B cell (primary cell): ENCODE measurements around the gene KCNMB2.

Experiments used
- CTCF ChIP-seq: fragments of 200-600 bp; IDR thresholded peaks from one replicate; pipeline ENCODE4 v1.8.0; 2022; ENCODE audit warnings: antibody characterized with exemption, mild to moderate bottlenecking
- EZH2 ChIP-seq: IDR thresholded peaks from 2 replicates; pipeline ENCODE4 v1.6.1; 2012; ENCODE audit warnings: borderline replicate concordance, low read depth, mild to moderate bottlenecking, moderate library complexity, low read length; ENCODE audit not compliant: insufficient read depth, poor library complexity, severe bottlenecking

GRCh38 chr3:178768072-178768864 is 232.0 kb downstream of the KCNMB2 start:
- TF ChIP-seq CTCF, result no peak
- TF ChIP-seq EZH2, result no peak
